EH (cell line): ENCODE data around the gene PLXDC2.
"Not testable (repeated sequence)": the region's sequence is repeated elsewhere in the genome, so short reads cannot be mapped to it uniquely, and the experiment has no call there.

ENCODE experiments used
- DNase-seq: peaks from one replicate; pipeline ENCODE4 v3.0.0-alpha.2; 2015; ENCODE audit warnings: low read depth

Gene PLXDC2

GRCh38 chr10:20114179-20114578 lies 297.9 kb downstream of the PLXDC2 start:
- DNase-seq = no peak

DNA sequence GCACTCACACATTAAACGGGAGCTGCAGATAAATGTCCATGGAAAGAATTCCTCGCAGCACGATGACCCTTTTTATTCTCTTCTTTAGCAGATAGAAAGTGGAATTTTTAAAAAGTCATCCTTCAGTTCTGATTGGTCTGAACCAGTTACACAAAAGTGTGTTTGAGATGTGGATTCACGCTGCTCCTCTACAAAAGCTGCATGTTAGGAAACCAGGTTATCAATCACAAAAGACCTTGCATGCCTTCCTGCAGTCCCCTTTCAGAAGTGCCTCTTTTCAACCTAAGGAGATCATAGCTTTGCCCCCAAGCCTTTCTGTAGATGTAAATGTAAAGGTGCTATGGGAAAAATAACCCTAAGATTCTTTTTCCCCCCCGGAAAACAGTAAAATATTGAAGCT lies 299.7 kb downstream of the PLXDC2 start:
- DNase-seq = no peak

GRCh38 chr10:20117471-20117870 lies 301.2 kb downstream of the PLXDC2 start:
- DNase-seq = no peak

DNA sequence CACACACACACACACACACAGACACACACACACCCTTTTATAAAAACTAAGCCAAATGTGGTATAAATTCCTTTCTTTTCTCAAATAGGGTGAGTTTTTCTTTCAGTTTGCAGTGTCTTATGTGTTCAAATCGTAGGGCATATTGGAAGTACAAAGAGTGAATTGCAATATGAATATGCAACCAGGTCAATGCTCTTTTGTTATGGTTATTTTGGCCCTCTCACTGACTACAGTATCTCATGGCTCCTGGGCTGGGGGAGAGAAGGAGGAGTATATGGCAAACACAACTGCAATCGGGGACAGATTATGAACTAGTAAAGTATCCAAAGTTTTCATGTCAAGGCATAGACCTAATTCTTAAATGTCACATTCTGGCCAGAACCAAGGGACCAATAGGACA lies 301.9 kb downstream of the PLXDC2 start:
- no peak for DNase-seq

GRCh38 chr10:20128811-20129210 lies 312.6 kb downstream of the PLXDC2 start:
- DNase-seq = no peak

DNA sequence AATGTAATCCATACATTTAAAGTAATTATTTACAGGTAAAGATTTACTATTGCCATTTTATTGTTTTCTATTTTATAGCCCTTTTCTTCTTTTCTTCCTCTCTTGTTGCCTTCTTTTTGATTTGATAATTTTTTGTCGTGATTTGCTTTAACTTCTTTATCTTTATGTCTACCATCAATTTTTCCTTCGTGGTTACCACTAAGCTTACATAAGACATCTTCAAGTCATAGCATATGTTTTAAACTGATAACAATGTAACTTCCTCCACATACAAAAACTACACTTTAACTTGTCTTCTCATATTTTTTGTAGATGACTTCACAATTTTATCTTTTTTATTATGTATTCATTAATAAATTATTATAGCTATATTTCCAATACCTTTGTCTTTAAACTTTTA lies 316.6 kb downstream of the PLXDC2 start:
- DNase-seq = no peak

DNA sequence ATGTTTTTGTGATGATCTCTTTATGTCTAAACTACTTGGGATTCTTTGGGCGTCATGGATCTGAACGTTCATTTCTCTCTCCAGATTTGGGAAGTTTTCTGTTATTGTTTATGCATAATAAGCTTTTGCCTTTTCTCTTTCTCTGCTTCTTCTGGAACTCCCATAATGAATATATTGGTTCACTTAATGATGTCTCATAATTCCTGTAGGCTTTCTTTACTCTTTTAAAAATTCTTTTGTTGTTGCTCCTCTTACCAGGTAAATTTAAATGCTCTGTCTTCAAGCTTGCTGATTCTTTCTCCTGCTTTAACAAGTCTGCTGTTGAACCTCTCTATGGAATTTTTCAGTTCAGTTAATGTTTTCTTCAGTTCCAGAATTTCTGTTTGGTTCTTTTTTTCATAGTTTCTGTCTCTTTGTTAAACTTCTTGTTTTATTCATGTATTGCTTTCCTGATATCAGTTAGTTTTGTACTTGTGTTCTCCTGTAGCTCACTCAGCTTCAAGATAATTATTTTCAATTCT lies 317.5 kb downstream of the PLXDC2 start:
- DNase-seq = no peak

GRCh38 chr10:20142311-20142710 lies 326.1 kb downstream of the PLXDC2 start:
- DNase-seq = no peak

GRCh38 chr10:20144268-20144667 lies 328.0 kb downstream of the PLXDC2 start:
- no peak for DNase-seq

DNA sequence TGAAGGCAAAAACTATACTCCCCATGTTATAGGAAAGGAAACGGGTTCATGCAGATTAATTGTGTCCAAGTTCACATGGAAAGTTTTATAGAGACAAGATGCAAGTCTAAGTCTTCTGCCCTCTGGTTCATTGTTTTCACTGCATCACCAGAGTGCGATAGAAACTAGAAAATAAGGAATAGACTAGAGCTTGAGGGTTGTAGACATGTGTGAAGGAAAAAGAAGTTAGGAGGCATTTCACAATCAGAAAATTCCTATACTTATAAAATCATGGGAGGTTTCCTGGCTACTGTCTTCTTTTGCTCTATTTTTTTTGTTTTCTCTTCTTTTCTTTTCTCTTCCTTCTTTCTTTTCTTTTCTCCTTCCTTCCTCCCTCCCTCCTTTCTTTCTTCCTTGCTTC lies 329.8 kb downstream of the PLXDC2 start:
- DNase-seq = no peak

GRCh38 chr10:20147684-20148083 lies 331.5 kb downstream of the PLXDC2 start:
- DNase-seq = no peak

- no peak for DNase-seq
Measured at GRCh38 chr10:20156511-20156910, 340.3 kb downstream of the PLXDC2 start.

DNA sequence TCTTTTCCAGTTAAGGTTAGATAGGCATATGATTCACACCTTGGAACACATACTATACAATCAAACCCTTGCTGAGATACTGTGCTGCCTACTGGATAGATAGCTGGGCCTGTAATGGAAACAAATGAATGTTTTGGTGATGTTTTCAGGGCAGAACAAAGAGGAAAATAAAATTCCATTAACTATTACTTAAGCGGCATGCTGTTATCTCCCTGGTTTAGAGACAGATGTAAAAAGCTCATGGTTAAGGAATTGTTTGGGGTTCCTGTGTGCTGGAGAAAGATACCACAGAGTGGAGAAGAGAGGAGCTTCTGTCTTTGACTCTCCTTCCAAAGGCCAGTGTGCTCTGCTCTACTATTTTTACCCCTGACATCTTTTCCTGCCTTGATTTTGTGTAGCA lies 341.1 kb downstream of the PLXDC2 start:
- no peak for DNase-seq

DNA sequence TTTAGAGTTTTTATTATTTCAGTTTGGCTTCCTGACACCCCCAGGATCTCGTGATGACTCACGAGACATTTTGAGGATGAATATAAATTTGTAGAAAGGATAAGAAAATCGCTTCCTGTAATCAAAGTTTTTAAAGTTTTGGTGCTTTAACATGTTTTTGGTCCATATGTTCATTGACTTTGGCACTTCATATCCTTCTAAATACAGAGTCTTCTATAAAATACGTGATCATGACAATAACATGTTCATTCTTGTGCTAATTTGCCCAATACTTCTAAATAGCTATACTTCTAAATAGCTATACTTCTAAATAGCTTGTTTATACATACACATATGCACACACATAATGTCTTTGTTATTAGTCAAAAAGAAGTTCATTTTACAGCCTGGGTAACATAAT lies 341.9 kb downstream of the PLXDC2 start:
- DNase-seq = no peak

DNA sequence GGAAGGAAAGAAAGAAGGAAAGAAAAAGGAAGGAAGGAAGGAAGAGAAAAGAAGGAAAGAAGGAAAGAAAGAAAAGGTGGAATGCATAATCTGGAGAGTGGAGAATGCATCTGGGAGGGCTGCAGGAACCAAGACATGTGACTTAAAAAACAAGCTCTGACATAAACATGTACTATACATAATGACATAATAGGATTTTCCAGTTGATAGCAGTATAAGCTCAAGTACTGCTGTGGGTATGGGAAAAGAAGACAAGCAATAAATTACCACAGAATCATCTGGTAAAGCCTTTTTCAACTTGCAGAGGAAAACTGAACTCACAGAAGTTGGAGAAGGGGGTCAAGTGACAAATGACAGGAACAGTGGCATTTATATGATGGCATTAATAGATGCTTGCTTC lies 345.9 kb downstream of the PLXDC2 start:
- no peak for DNase-seq

- DNase-seq = no peak
Measured at GRCh38 chr10:20166096-20166675, 350.0 kb downstream of the PLXDC2 start.

DNA sequence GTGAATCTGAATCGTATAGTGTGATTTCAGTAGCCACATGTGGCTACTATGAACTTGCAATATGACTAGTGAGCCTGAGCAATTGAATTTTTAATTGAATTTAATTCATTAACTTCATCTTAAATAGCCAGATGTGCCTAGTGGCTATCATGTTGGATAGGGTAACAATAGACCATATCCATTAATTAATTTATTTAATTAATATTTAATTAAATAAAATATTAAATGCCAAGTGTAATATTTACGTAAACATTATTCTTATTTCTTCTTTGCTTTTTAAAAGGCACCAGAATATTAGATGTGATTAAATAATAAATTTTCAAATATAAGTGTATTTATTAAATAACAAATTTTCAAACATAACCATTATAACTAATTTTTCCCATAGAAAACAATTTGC lies 354.4 kb downstream of the PLXDC2 start:
- no peak for DNase-seq

GRCh38 chr10:20173046-20173445 lies 356.8 kb downstream of the PLXDC2 start:
- no peak for DNase-seq

DNA sequence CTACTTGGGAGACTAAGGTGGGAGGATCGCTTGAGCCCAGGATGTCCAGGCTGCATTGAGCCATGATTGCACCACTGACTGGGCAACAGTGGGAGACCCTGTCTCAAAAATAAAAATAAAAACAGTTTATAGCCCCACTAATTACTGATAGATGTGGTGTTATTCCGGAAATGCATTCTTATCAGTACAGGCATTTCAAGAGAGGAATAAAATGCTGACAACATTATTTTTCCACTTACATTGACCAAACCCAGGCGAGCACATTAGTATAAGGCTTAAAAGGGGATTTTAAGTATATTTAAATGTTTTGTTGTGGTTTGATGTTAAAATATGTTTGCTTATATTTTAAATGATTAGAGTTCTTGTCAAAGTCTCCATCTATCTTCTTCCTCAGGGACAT lies 359.5 kb downstream of the PLXDC2 start:
- DNase-seq = no peak

DNA sequence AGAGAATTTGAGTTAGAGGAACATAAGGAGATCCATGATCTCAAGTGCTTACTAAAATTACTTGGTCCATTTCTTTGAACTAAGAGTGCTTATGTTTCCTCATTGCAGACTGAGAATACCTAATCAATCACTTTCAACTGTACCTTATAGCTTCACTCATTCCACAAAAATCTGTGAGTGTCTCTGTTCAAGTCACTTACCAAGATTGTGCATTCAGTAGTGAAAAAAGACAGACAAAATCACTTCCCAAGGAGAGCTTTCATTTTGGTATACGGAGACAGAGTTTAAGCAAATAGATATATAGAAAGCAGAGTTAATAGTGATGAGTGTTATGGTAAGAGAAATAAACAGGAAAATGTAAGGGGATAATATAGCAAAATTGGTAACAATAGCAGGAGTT lies 364.5 kb downstream of the PLXDC2 start:
- DNase-seq = no peak

GRCh38 chr10:20181434-20181833 lies 365.2 kb downstream of the PLXDC2 start:
- DNase-seq = no peak

- no peak for DNase-seq
Measured at GRCh38 chr10:20185116-20185515, 368.9 kb downstream of the PLXDC2 start.

- DNase-seq = not testable (repeated sequence)
Measured at GRCh38 chr10:20191392-20191791, 375.2 kb downstream of the PLXDC2 start.

- DNase-seq = no peak
Measured at GRCh38 chr10:20195076-20195475, 378.8 kb downstream of the PLXDC2 start.

DNA sequence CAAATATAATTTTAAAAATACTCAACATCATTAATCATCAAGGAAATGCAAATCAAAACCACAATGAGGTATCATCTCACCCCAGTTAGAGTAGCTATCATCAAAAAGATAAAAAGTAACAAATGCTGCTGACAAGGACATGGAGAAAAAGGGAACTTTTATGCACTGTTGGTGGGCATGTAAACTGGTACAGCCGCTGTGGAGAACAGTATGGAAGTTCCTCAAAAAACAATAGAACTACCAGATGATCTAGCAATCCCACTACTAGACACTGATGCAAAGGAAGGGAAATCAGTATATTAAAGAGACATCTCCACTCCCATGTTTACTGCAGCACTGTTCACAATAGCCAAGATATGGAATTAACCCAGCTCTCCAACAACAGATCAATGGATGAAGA lies 384.5 kb downstream of the PLXDC2 start:
- no peak for DNase-seq
